GM19043 (cell line): ENCODE measurements around the gene RADX.
"Not testable (repeated sequence)": the region's sequence is repeated elsewhere in the genome, so short reads cannot be mapped to it uniquely, and the experiment has no call there.

Experiments used
- ATAC-seq: cut with Tn5 transposase; IDR thresholded peaks from one replicate; pipeline ENCODE4 v1.9.1; 2021; ENCODE audit warnings: low read depth; ENCODE audit not compliant: unreplicated experiment

Gene RADX, protein sequence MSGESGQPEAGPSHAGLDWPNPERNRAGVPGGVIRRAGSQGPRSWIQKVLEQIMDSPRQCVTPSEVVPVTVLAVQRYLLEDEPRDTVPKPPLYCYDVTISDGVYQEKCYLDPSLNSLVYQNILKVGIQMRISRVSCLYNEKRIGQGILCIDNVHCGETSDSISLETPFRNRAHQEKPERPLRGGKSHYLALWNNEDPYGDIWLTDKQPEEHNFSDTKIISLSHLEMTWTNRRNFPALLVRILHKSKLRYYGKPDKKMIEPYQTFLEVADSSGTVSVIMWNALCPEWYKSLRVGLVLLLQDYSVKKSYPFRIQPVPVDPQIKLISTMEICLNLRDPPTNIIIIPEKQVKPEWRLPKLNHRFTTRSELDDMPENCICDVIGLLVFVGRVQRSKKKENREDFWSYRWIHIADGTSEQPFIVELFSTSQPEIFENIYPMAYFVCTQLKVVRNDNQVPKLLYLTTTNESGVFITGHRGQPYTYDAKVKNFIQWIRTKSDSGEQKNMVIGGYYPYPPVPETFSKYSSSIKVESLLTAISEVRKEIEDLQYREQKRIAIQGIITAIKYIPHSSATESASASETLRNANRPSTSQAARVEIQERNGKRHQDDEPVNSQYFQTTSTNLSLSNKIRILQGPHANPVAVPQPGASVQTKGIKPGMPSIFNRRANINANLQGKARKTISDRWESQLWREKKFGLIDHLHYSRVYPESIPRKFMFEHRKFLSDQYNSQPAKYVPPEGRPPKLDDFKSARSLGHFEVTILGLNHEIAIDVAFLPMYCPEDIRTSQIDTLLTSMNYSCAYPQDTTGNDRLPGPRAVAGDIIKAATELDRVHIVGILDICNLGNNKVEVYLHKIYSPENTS

DNA sequence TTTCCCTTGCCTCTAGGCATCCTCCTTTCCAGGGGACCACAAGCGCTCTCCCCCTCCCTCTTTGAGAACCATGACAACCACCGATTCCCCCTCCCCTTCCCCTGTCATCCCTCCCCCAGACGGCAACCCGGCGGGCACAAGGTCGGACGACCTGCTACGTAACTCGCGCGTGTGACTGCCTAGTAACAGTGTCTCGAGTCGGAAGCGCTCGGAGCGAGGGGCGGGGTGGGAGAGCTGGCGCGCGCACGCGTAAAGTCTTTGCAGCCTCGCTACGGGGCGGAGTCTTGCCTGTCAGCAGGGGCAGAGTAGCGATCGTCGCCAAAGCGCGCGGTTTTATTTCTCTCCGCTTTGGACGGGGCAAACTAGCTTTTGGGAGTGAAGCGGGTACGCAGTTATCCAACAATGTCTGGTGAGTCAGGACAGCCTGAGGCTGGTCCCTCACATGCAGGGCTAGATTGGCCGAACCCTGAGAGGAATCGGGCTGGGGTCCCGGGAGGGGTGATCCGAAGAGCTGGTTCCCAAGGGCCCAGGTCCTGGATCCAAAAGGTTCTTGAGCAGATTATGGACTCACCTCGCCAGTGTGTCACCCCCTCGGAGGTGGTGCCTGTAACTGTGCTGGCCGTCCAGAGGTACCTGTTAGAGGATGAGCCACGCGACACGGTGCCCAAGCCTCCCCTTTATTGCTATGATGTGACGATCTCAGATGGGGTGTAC is at the start of gene RADX:
RADX (plus strand) TSS at position 300 of the 714 bp plus-strand sequence; CDS start at position 403, 103 bp downstream.
- ATAC-seq: peak; percentile 97

DNA sequence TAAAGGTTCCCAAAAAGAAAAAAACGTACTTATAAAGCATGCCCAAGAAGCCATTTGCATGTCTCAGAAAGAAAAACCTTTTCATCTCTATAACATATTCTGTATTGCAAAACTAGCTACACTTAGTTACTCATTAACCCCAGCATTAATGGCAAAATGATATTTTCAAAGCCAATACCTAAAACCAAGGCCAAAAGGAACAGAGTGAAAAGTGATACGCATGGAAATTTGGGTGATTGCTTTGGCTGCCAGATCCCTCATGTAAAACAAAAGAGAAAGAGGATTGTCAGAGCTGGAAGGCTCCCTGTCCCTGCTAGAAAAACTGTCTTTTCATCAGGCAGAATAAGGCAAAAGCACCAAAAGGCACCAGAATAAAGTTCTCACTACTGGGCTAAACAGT is 46.8 kb upstream of the RADX start:
- no peak for ATAC-seq

DNA sequence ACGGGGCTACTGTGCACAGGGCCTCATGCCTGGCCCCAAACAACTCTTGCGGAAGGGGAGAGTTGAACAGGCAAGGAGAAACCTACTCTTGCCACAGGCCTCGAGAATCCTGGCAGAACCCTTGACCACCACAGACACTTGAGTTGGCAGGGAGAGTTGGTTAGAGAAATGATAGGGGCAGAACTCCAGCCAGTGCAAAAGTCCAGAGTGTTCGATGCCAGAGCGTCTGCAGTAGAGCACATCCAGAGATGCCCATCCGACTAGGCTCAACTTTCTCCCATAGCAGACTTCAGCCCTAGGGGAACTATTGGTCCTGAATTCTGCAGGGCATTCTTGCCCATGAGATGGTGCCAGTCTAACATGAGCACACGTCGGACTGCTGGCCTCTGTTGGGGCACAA is 45.4 kb upstream of the RADX start:
- ATAC-seq: no peak

DNA sequence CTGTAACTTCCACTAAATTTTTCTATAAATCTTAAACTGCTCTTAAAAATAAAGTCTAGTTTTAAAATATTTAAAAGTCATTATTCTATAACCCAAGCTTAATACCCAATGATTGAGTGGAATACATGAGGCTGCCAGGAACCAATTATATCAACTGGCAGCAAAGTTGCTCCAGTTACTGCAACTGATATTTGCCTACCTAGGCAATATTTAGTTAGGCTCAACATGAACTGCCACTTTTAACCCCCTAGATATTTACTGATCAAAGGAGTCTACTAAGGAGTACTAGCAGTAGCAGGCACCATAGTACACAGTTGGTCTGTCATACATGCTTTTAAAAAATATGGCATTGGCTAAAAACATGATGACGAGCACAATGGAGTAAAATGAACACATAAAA is 29.9 kb upstream of the RADX start:
- no peak for ATAC-seq

DNA sequence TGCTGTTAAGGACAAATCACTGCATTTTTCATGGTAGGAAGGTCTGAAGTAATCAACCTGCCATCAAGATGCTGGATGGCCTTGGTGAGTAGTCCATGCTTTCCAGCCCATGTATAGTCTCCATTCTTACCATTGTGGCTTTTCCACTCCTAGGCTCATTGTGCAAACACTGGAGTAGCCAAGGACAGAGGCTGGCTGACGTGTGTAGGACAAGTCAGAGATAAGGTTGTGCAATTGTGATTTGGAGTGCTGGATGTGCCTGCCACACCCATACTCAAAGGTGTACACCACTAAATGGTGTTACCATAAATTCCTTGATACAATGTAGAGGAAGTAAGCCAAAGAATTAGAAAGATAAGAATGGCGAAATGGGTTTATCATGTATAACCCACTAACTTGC is 26.3 kb upstream of the RADX start:
- no peak for ATAC-seq

DNA sequence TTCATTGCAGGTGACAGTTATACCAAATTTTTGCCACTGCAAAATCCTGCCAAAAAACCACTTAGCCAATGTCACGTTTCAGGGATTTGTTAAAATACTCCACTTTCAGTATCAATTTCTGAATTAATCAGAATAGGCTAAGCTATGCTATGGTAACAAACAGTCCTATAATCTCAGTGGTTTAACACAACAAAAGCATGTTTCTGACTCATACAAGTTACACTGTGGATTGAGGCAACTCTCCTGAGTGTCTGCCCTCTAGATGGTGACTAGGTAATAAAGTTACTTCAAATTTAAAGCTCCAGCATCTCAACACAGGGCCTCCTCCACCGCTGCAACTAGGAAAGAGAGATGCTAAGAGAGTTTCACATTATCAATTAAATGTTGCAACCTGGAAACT is 23.0 kb upstream of the RADX start:
- ATAC-seq: no peak

DNA sequence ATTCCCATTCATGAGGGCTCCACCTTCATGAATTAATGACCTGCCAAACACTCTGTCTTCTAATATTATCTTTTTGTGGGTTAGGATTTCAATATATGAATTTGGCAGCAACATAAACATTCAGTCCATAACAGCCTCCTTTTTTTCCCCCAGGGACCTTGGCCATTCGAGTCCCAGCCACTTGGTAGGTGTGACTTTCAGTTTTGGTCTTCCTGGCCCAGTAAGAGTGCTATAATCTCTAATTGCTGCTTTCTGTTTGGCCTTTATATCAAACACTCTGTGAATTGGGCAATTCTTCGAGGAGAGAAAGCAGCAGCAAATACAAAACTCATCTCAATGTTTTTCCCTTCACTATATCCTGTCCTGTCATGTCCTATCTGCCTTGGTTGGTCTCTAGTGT is 12.4 kb upstream of the RADX start:
- ATAC-seq: no peak

DNA sequence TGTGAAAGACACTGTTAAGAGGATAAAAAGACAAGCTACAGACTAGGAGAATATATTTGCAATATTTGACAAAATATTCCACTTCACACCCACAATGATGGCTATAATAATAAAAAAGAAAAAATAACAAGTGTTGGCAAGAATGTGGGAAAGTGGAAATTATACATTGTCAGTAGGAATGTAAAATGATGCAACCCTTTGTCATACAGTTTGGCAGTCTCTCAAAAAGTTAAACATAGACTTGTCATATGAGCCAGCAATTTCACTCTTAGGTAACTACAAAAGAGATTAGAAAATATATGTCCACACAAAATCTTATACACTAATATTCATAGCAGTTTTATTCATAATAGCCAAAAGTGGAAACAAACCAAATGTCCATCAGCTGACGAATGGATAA is 5.2 kb upstream of the RADX start:
- ATAC-seq: no peak

DNA sequence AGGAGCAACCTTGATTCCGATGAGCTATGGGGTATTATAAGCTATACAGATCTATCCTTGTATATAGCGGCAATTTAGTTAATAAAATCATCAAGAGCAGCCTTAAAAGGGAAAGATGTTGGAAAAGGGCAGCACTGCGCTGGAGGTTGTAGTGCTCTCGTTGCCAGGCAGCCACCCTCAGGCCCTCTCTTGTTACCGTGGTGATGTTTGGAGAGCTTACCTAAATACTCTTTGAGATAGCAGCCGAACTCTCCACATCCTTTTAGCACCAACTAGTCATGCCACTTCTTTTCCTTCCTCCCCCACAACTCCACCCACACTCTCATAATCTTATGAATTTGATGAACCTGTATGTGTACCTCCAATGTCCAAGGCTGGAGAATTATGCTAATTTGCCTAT is 3.8 kb upstream of the RADX start:
- no peak for ATAC-seq

DNA sequence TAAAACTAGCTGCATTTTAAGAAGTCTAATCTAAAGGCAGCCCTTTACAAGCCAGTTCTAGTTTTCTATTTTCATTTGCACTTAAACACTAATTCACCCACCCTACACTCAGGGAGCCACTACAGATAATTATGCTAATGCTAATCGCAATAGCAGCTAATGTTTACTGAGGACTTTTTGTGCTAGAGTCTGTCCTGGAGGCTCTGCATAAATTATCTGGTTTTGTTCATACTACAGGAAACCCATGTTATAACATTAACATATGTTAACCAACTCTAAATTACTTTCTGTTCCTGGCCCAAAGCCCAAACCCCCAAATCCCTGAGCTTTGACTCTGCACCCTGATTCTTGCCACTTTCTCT is 480 bp upstream of the RADX start:
- ATAC-seq: no peak

DNA sequence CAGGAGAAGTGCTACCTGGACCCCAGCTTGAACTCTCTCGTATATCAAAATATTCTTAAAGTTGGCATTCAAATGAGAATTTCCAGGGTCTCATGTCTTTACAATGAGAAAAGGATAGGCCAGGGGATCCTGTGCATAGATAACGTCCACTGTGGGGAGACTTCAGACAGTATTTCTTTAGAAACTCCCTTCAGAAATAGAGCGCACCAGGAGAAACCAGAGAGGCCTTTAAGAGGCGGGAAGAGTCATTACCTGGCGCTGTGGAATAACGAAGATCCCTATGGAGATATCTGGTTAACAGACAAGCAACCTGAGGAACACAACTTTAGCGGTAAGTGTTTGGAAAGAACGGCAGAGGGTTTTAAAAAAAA is 600 bp downstream of the RADX start:
- peak; percentile 10 for ATAC-seq

DNA sequence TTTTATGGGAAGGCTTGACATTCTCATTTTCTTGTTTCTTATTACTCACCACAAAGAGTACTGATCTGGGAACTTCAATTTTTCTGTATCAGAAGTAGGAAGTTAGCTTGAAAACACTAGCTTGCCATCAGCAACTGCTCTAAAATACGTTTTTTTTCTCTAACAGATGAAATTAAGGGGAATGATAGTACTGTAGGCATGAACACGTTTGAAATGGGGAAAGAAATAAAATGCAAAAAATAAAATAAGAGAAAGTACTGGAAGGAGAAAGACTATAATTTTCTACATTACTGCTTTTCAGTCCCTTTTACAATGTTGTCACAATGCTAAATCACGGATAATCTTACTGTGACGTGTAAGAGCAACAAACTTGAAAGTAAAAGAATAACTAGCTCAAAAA is 1.5 kb downstream of the RADX start:
- ATAC-seq: no peak

DNA sequence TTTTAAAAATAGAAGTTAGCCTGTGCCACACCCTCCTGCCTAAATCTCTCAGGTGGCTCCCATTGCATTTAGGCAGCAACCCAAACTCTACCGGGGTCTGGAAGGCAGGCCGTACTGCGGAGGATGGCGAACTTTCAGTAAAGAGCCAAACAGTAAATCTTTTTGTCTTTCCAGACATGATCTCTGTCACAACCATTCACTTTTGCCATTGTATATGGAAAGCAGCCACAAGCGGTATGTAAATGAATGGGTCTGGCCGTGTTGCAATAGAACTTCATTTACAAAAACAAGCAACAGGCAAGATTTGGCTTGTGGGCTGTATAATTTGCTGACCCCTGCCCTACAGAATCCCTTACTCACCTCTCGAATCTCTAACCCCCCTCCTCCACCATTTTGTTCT is 3.3 kb downstream of the RADX start:
- ATAC-seq: no peak

DNA sequence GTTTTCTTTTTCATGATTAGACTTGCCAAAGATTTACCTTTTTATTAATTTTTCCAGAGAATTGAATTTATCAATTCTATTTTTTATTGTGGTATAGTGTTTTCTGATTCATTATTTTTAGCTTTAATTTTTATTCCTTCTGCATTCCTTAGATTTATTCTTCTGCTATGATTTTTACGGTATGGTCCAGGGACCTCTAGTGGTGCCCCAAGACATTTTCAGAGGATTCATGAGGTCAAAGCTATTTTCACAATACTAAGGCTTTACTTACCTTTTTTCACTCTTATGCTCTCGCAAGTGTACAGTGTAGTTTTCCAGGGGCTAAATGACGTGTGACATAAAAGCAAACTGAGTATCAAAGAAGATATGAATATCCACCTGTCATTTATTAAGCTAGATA is 8.0 kb downstream of the RADX start:
- peak; percentile 49 for ATAC-seq

DNA sequence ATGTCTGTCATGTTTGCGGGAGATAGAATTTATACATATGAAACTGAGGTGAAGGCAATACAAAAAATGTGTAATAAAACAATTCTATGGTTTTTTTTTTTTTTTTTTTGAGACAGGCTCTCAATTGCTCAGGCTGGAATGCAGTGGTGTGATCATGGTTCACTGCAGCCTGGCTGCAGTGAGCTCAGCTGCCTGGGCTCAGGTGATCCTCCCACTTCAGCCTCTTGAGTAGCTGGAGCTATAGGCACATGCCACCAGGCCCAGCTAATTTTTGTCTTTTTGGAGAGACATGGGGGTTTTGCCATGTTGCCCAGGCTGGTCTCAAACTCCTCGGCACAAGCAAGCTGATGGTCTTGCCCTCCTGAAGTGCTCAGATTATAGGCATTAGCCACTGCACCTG is 10.1 kb downstream of the RADX start:
- ATAC-seq: no peak

DNA sequence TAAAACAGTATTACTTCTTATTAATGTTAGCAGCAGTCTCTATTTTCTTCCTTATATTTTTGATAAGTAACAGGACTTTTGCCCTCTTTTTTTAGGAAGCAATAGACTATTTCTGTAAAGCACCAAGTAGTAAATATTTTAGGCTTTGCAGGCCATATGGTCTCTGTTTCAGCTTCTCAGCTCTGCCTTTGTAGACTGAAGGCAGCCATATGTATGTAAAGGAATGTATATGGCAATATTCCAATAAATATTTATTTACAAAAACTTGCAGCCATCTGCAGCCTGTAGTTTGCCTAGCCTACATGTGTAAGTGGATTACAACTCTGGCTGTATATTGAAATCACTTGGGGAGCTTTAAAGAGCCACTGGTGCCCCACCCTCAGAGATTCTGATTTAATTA is 15.0 kb downstream of the RADX start:
- no peak for ATAC-seq

DNA sequence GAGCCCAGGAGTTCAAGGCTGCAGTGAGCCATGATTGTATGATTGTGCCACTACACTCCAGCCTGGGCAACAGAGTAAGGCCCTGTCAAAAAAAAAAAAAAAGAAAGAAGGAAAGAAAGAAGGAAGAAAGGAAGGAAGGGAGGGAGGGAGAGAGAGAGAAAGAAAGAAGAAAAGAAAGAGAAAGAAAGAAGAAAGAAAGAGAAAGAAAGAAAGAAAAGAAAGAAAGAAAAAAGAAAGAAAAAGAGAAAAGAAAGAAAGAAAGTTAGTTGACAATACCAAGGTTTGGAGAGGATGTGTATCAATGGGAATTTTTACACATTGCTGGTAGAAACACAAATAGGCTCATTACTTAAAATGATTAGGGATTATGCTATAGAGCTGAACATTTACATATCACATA is 19.8 kb downstream of the RADX start:
- no peak for ATAC-seq

DNA sequence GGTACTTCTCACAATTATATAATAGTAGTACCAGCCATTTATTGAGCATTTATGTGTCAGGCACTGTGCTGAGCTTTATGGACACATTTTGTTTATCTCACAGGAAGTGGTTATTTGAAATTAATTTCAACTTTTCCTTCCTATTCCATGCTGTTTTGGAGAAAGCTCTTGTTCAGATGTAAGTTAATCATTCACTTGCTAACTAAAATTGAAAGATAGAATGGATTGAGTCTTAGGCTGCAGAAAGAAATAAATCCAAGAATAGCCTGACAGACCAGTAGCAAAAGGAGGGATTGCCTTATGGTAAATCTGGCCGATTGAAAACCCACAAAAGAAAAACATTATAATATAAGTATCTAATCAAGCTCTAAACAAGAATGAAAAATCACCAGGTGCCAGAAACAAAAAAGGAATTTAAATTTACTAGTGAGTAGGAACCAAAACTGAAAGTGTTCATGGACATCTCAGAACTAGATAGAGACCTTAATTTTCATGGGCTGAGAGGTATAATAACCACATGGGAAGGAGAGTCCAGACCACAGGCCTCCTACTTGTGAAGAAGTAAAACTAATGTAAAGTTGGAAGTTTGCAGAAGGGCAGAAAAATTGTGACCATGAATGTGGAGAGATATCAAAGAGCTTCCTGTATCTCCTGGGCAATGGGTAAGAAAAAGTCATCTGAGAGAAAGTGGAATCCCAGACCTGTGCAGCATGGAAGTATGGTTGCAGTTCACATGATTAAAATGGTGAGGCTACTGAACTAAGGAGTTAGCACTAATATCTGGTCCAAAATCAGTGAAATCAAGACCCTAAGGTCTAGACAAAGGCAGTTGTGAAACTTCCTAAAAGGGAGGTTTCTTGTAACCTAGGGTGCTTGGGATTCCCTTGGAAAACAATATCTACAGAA is 38.0 kb downstream of the RADX start:
- peak; percentile 95 for ATAC-seq

DNA sequence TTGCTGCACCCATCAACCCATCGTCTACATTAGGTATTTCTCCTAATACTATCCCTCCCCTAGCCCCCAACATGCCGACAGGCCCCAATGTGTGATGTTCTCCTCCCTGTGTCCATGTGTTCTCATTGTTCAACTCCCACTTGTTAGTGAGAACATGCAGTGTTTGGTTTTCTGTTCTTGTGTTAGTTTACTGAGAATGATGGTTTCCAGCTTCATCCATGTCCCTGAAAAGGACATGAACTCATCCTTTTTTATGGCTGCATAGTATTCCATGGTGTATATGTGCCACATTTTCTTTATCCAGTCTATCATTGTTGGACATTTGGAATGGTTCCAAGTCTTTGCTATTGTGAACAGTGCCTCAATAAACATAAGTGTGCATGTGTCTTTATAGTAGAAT is 41.8 kb downstream of the RADX start:
- ATAC-seq: not testable (repeated sequence)

DNA sequence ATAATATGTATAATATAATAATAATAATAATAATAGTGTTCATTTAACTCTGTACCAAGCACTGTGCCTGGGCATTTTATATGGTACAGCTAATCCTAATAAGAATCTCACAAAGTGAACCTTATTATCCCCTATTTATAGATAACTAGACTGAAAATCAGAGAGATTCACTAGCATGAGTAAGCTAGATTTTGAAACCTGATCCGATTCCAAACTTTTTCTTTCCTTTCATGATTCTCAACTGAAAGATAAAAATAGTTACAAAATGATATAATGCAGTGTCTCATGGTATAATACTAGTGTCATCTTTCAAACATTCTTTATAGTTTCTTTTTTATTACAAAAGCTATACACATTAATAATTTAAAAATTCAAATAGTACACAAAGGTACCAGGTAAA is 58.9 kb downstream of the RADX start:
- ATAC-seq: no peak
